ENCODE results near the gene INHA. TPM values are rescaled to one million over a fixed set of nuclear protein-coding genes. Genes with fewer than 3 reads are reported as not detected.

INHA gene
- total RNA-seq, 1 experiment from 2014 or later, result 1.2 TPM

DNA sequence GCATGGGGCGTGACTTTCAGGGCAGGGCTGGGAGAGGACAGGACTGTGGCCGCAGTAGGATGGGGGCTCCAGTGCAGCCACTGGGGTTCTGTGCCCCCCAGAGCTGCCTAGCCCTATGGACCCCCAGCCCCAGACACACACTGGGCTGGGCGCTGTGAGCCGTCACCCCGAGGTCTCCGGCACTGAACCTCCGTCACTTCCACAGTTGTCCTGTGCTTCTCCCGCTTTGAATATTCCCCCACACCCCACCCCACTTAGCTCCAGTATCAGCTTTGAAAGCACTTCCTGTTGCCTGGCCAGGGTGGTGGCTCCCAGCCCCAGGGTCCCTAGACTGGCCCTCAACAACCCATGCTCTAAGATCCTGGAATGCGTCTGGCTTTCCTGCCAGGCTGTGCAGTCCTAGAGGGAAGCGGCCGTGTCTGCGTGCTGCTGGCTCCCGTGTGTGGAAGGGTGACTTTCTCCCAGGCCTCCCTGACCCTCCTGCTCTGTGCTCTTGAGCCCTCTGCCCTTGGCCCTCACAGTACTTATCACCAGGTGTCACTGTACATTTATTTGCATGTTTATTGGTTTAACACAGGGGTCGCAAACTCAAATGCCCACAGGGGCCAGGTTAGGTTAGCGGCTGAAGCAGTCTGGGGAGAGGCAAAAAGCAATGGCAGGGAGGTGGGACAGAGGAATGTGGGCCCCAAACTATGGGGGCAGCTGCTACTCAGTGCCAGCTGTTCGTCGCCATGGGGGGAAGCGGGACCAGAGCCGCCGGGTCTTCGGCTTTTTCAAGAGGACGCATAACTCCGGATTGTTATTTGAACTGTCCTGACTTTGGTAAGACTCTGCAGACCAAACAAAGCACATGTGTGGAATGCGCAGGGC is 10.7 kb upstream of the INHA start:
- TF ChIP-seq CTCF (IDR thresholded peaks at IDR 0.05; ENCODE audit: unreplicated experiment), result no peak
- Mint-ChIP-seq H3K9me3 (ENCODE audit: unreplicated experiment) (no peaks in the 10 kb centered on the region), H3K27me3 (ENCODE audit: insufficient read depth, unreplicated experiment) (no peaks in the 10 kb centered on the region), H3K36me3 (ENCODE audit: insufficient read depth, unreplicated experiment) (peaks cover 4% of the 10 kb centered on the region), H3K4me3 (ENCODE audit: unreplicated experiment) (no peak overlapping the region), H3K27ac (ENCODE audit: low read depth, unreplicated experiment) (no peak overlapping the region), H3K4me1 (ENCODE audit: insufficient read depth, unreplicated experiment) (no peaks in the 10 kb centered on the region)
- ChIA-PET POLR2A (interaction anchor here (0.7 to 1.9 kb wide), 2 partner anchors 18 to 135 kb away, joined by 3 to 6 read pairs; partner anchors contain the start of genes CHPF and TMEM198), CTCF (interaction anchor here (0.5 to 4.6 kb wide), 22 partner anchors 7 to 131 kb away, joined by 3 to 23 read pairs (median 6); partner anchors contain the start of genes CHPF, INHA, OBSL1 and STK11IP)
- intact Hi-C loops (cut with micrococcal nuclease), result no loop called here
- no TSS peak for BruUV-seq (replicated peaks)
- DNase-seq (ENCODE audit: unreplicated experiment), result no peak

DNA sequence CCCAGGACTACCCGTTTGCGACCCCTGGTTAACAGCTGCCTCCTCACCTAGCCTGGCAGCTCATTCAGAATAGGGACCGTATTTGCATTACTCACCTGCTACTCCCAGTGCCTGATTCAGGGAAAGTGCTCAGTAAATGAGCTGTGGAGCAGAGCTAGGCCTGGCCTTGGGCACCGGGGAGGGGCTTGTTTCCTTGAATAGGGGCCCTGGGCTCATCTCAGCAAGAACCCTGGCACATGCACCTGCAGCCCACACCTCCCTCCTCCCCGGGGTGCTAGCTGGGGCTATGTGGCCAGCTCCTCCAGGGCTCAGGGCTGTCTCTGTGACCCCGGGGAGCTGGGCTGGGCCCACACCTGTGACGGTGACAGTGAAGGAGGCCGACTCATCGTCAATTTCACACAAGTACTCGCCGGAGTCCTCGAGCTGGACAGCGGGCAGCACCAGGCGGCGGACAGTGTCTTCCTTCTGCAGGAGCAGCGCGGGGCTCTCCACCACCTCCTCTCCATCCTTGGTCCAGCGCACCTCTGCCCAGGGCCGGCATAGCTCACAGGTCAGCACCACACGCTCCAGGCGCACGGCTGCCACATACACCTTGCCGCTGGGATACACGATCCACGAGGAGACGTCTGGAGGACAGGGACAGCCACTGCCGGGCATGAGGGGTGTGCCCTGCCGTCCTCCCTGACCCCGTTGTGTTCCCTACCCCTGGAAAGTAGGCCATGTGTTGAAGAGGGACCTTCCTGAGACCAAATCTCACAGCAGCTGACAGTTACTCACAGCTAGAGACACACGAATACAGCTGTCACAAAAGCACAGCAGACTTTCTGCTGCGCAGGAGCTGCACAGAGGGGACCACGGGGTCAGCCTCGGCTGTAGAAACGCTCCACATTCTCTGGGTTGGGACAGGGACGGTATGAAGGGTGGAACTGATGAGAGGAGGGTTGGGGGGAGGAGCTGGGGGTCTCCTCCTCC is 9.8 kb upstream of the INHA start:
- no peaks in the 10 kb centered on the region for H3K9me3 Mint-ChIP-seq (ENCODE audit: unreplicated experiment)
- H3K4me3 Mint-ChIP-seq (ENCODE audit: unreplicated experiment), result no peak overlapping the region
- intact Hi-C loops (cut with micrococcal nuclease), result no loop called here
- ChIA-PET POLR2A (interaction anchor here (0.7 to 1.9 kb wide), 2 partner anchors 19 to 134 kb away, joined by 3 to 6 read pairs; partner anchors contain the start of genes CHPF and TMEM198), CTCF (interaction anchor here (0.5 to 4.6 kb wide), 12 partner anchors 9 to 1303 kb away, joined by 3 to 23 read pairs (median 4); partner anchors contain the start of genes INHA, OBSL1 and STK11IP)
- TF ChIP-seq CTCF (IDR thresholded peaks at IDR 0.05; ENCODE audit: unreplicated experiment), result no peak
- no peak overlapping the region for H3K27ac Mint-ChIP-seq (ENCODE audit: low read depth, unreplicated experiment)
- TSS peak; percentile 33 for BruUV-seq (replicated peaks)
- no peaks in the 10 kb centered on the region for H3K4me1 Mint-ChIP-seq (ENCODE audit: insufficient read depth, unreplicated experiment)
- DNase-seq (ENCODE audit: unreplicated experiment), result no peak
- H3K27me3 Mint-ChIP-seq (ENCODE audit: insufficient read depth, unreplicated experiment), result no peaks in the 10 kb centered on the region
- peaks cover 4% of the 10 kb centered on the region for H3K36me3 Mint-ChIP-seq (ENCODE audit: insufficient read depth, unreplicated experiment)

DNA sequence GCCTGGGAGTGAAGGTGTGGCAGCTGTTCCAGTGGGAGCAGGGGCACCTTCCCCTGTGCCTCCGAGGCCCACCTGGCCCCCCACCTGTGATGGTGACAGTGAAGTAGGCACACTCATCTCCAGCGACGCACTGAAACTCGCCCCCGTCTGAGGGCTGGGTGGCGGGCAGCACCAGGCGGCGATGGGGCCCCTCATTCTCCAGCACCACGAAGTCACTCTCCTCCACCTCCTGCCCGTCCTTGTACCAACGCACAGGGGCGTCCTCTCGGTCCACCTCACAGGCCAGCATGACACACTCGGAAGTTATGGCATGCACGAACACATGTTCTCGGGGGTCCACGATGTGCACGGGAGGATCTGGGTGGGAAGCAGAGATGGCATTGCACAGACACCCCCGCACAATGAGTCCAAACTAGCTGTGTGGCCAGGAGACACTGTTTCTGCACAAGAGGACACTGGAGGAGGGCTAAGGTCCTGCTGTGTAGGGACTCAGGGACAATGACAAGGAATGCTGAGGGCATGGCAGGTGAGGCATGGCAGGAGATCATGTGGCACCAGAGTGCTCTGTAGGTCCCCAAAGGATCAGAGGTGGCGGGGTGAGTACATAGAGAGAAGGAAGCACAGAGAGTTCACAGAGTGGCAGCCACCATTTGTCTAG is 8.7 kb upstream of the INHA start:
- H3K36me3 Mint-ChIP-seq (ENCODE audit: insufficient read depth, unreplicated experiment), result peaks cover 11% of the 10 kb centered on the region
- no peak for DNase-seq (ENCODE audit: unreplicated experiment)
- H3K27ac Mint-ChIP-seq (ENCODE audit: low read depth, unreplicated experiment), result no peak overlapping the region
- no peaks in the 10 kb centered on the region for H3K4me1 Mint-ChIP-seq (ENCODE audit: insufficient read depth, unreplicated experiment)
- CTCF ChIA-PET, result interaction anchor here (0.6 to 4.6 kb wide), 3 partner anchors 49 to 753 kb away, joined by 3 to 22 read pairs (median 3); no protein-coding TSS in a partner anchor
- H3K9me3 Mint-ChIP-seq (ENCODE audit: unreplicated experiment), result no peaks in the 10 kb centered on the region
- H3K4me3 Mint-ChIP-seq (ENCODE audit: unreplicated experiment), result no peak overlapping the region
- H3K27me3 Mint-ChIP-seq (ENCODE audit: insufficient read depth, unreplicated experiment), result no peaks in the 10 kb centered on the region
- TF ChIP-seq CTCF (IDR thresholded peaks at IDR 0.05; ENCODE audit: unreplicated experiment), result no peak
- intact Hi-C loops (cut with micrococcal nuclease), result no loop called here
- POLR2A ChIA-PET, result no interaction called here
- no TSS peak for BruUV-seq (replicated peaks)

All from MCF 10A (cell line).